ENCODE data around the gene FBXL20.

The FBXL20 gene

GRCh38 chr17:39231591-39232551 is 169.6 kb downstream of the FBXL20 start (continued):
- TF ChIP-seq ZNF175 (tag by site-specific recombination; IDR thresholded peaks at IDR 0.05), result no peak
- TF ChIP-seq PRDM4 (tag by site-specific recombination; IDR thresholded peaks at IDR 0.05), result no peak
- peak; percentile 76 for TF ChIP-seq ZNF654 (tag by site-specific recombination; IDR thresholded peaks at IDR 0.05; ENCODE audit: low read depth)
- no peak for TF ChIP-seq ZNF658 (tag by site-specific recombination; IDR thresholded peaks at IDR 0.05)
- no peak for TF ChIP-seq ZNF23 (tag by site-specific recombination; IDR thresholded peaks at IDR 0.05; ENCODE audit: borderline replicate concordance)
- TF ChIP-seq ZBTB6 (tag by site-specific recombination; IDR thresholded peaks at IDR 0.05), result no peak
- TF ChIP-seq ZNF449 (tag by site-specific recombination; IDR thresholded peaks at IDR 0.05), result no peak
- peak; percentile 74 for TF ChIP-seq ZSCAN30 (tag by site-specific recombination; IDR thresholded peaks at IDR 0.05)
- no peak for TF ChIP-seq ZNF169 (tag by site-specific recombination; IDR thresholded peaks at IDR 0.05)
- TF ChIP-seq ZSCAN16 (tag by site-specific recombination; IDR thresholded peaks at IDR 0.05), result no peak
- TF ChIP-seq PRDM10 (tag by site-specific recombination; IDR thresholded peaks at IDR 0.05), result peak; percentile 34; the same call in 1 of the 2 replicates
- no peak for TF ChIP-seq ZNF514 (tag by site-specific recombination; IDR thresholded peaks at IDR 0.05)
- no peak for TF ChIP-seq SCRT1 (tag by site-specific recombination; IDR thresholded peaks at IDR 0.05; ENCODE audit: borderline replicate concordance)
- TF ChIP-seq ZNF302 (tag by site-specific recombination; IDR thresholded peaks at IDR 0.05; ENCODE audit: low read depth), result no peak
- no peak for TF ChIP-seq YY2 (tag by site-specific recombination; IDR thresholded peaks at IDR 0.05)
- TF ChIP-seq REST (tag by site-specific recombination; IDR thresholded peaks at IDR 0.05), result no peak
- TF ChIP-seq ZNF16 (tag by site-specific recombination; IDR thresholded peaks at IDR 0.05; ENCODE audit: low read depth), result no peak
- no peak for TF ChIP-seq ZNF549 (tag by site-specific recombination; IDR thresholded peaks at IDR 0.05)
- no peak for TF ChIP-seq ZNF280D (tag by site-specific recombination; IDR thresholded peaks at IDR 0.05)
- peak; percentile 97 for TF ChIP-seq ZIC2 (tag by site-specific recombination; IDR thresholded peaks at IDR 0.05)
- TF ChIP-seq REPIN1 (tag by site-specific recombination; IDR thresholded peaks at IDR 0.05; ENCODE audit: low read depth), result no peak
- TF ChIP-seq ZXDB (tag by site-specific recombination; IDR thresholded peaks at IDR 0.05), result no peak

All from HEK293 (cell line).